Renal pelvis (tissue), 3 donors: ENCODE data around the gene DTNB. TPM values are rescaled to one million over a fixed set of nuclear protein-coding genes. Genes with fewer than 3 reads are reported as not detected.

Experiments used
- polyA plus RNA-seq, 3 donors: library from polyadenylated mRNA; unstranded; fragments of 120-200 nt; gene quantifications; one replicate each; pipeline ENCODE4 v1.2.1, GENCODE V29; 2013; ENCODE audit not compliant: insufficient read length in 3 of 3

DTNB gene
- polyA plus RNA-seq, 3 donors: 18.6 to 23.6 (median 21.2) TPM

Other genes starting within 250 kb of the DTNB start
- 10 to 100 TPM; 17.6 to 22.0 (median 20.5) TPM for gene ASXL2, start 204.9 kb upstream of the DTNB start, polyA plus RNA-seq